K562 (cell line): Measurements from ENCODE around the gene FMNL2. TPM values are rescaled to one million over a fixed set of nuclear protein-coding genes. Genes with fewer than 3 reads are reported as not detected.

ENCODE experiments used
- BACH1 ChIP-seq: fragments of 200-800 bp; sonication (Bioruptor generic); IDR thresholded peaks from 2 replicates; pipeline ENCODE4 v1.6.1; 2016; ENCODE audit warnings: missing genetic modification characterization, missing compliant biosample characterization
- CXXC5 ChIP-seq: fragments of 250-450 bp; sonication (Bioruptor Pico); IDR thresholded peaks from 2 replicates; pipeline ENCODE4 v1.8.0; 2022; ENCODE audit warnings: inconsistent platforms, mild to moderate bottlenecking, moderate library complexity
- DIDO1 ChIP-seq: fragments of 450-650 bp; IDR thresholded peaks from 2 replicates; pipeline ENCODE4 v1.6.1; 2016; ENCODE audit warnings: low read depth, missing biosample characterization, missing genetic modification characterization
- E2F6 ChIP-seq, 2 experiments: IDR thresholded peaks; 2 replicates each; pipeline ENCODE4 v1.6.1; 2011; ENCODE audit warnings: borderline replicate concordance in 1 of 2, control low read depth in 1 of 2, low read depth in 1 of 2, low read length in 1 of 2, mild to moderate bottlenecking in 1 of 2, mixed read lengths in 1 of 2, moderate library complexity in 1 of 2; ENCODE audit not compliant: insufficient read depth in 1 of 2, insufficient read length in 1 of 2, poor library complexity in 1 of 2, severe bottlenecking in 1 of 2; ENCODE audit errors: extremely low read depth in 1 of 2
- ELK1 ChIP-seq: sonication (generic); formaldehyde crosslinking; IDR thresholded peaks from 2 replicates; pipeline ENCODE4 v1.8.1; 2022; ENCODE audit warnings: missing genetic modification reagents
- EWSR1 ChIP-seq: fragments of 450-650 bp; IDR thresholded peaks from 2 replicates; pipeline ENCODE4 v1.6.1; 2018; ENCODE audit warnings: borderline replicate concordance, mild to moderate bottlenecking, low read depth, moderate library complexity; ENCODE audit not compliant: partially characterized antibody
- FOXA1 ChIP-seq: fragments of 450-650 bp; IDR thresholded peaks from 2 replicates; pipeline ENCODE4 v1.6.1; 2016; ENCODE audit warnings: mild to moderate bottlenecking, borderline replicate concordance
- GMEB1 ChIP-seq: fragments of 250-450 bp; sonication (Bioruptor Pico); IDR thresholded peaks from 2 replicates; pipeline ENCODE4 v1.4.0; 2020; ENCODE audit warnings: mild to moderate bottlenecking
- HINFP ChIP-seq: fragments of 450-650 bp; conservative IDR thresholded peaks from 2 replicates; pipeline ENCODE4 v1.6.1; 2016; ENCODE audit warnings: missing genetic modification characterization, low read depth, mild to moderate bottlenecking, control low read depth, missing compliant biosample characterization
- KAT8 ChIP-seq: fragments of 450-650 bp; IDR thresholded peaks from 2 replicates; pipeline ENCODE4 v1.6.1; 2016; ENCODE audit warnings: low read depth, mild to moderate bottlenecking
- NR2C2 ChIP-seq, 2 experiments: fragments of 200-800 bp in 1 of 2; sonication (Bioruptor generic) in 1 of 2; sonication (generic) in 1 of 2; formaldehyde crosslinking in 1 of 2; IDR thresholded peaks; 2 replicates each; pipeline versions ENCODE4 v1.6.1 to v1.8.0; 2016 to 2022; ENCODE audit warnings: mild to moderate bottlenecking in 1 of 2, missing compliant biosample characterization in 1 of 2, missing genetic modification characterization in 1 of 2, missing genetic modification reagents in 1 of 2
- PHB ChIP-seq: fragments of 250-450 bp; sonication (Bioruptor Pico); IDR thresholded peaks from 2 replicates; pipeline ENCODE4 v1.5.0; 2021
- SAP30 ChIP-seq: fragments of 200-600 bp; sonication (generic); IDR thresholded peaks from 2 replicates; pipeline ENCODE4 v1.6.1; 2012; ENCODE audit warnings: borderline replicate concordance, low read depth, mild to moderate bottlenecking, moderate library complexity, low read length, control low read depth, inconsistent platforms; ENCODE audit not compliant: insufficient read depth, poor library complexity, severe bottlenecking
- SP1 ChIP-seq: sonication (generic); formaldehyde crosslinking; IDR thresholded peaks from 2 replicates; pipeline ENCODE4 v1.8.1; 2022; ENCODE audit warnings: mild to moderate bottlenecking, missing genetic modification reagents
- TBL1XR1 ChIP-seq, 2 experiments: IDR thresholded peaks; 2 replicates each; pipeline ENCODE4 v1.6.1; 2012; ENCODE audit warnings: improper control_type of control experiment in 2 of 2, low read length in 2 of 2, mild to moderate bottlenecking in 1 of 2
- ZNF324 ChIP-seq: fragments of 250-450 bp; sonication (Bioruptor Pico); IDR thresholded peaks from 2 replicates; pipeline ENCODE4 v1.4.0; 2020; ENCODE audit warnings: mild to moderate bottlenecking
- polyA plus RNA-seq, 8 experiments: library from polyadenylated mRNA; depleted of rRNA in 4 of 8; stranded (reverse) in 5 of 8; unstranded in 3 of 8; fragments of >200 nt; fragmentation: Nextera tagmentation in 2 of 8; fragmentation: Illumina TruSeq in 1 of 8; extraction: Ambion mirVana in 2 of 8; extraction: Trizol in 1 of 8; gene quantifications; 2 replicates each; pipeline versions ENCODE4 v1.2.1 to v1.2.3, GENCODE V29; 2011 to 2014; ENCODE audit warnings: inconsistent platforms in 1 of 8, missing spikeins in 1 of 8
- total RNA-seq, 7 experiments: library from RNA; depleted of rRNA in 6 of 7; stranded (reverse); fragments of >200 nt in 6 of 7; fragmentation: Illumina TruSeq in 2 of 7; extraction: Trizol in 2 of 7; gene quantifications; 2 replicates each; pipeline versions ENCODE4 v1.2.1 to v1.2.3, GENCODE V29; 2011 to 2021; ENCODE audit warnings: low replicate concordance in 1 of 7
- TF ChIP-seq, protein P1 (sequence below): fragments of 450-650 bp; IDR thresholded peaks from 2 replicates; pipeline ENCODE4 v1.6.1; 2016; ENCODE audit warnings: antibody characterized with exemption
- TF ChIP-seq, protein P2 (sequence below): fragments of 450-650 bp; formaldehyde crosslinking; IDR thresholded peaks from 2 replicates; pipeline ENCODE4 v1.4.0; 2022; ENCODE audit warnings: missing genetic modification characterization

The FMNL2 gene
- total and polyA plus RNA-seq, 9 of the 15 experiments (the other 6 are each of a cell fraction or from before 2014, with no cell fraction given) = 0.15 to 0.49 (median 0.24) TPM; not detected in 1

GRCh38 chr2:152594022-152594766 is 259.2 kb downstream of the FMNL2 start (continued):
- TF ChIP-seq EWSR1 (no peak), GMEB1 (CRISPR knock-in tag) (no peak), KAT8 (no peak), FOXA1 (no peak), SAP30 (no peak), CXXC5 (CRISPR knock-in tag) (peak; percentile 51), NR2C2 (CRISPR knock-in tag; IDR thresholded peaks at IDR 0.05) (no peak), NR2C2 (tag; IDR thresholded peaks at IDR 0.05) (no peak), TBL1XR1 (IDR thresholded peaks at IDR 0.05; ENCODE audit: low read length in 2 of 2) (no peak), PHB (CRISPR knock-in tag) (no peak), E2F6 (IDR thresholded peaks at IDR 0.05; ENCODE audit: borderline replicate concordance in 1 of 2, extremely low read depth in 1 of 2, insufficient read depth in 1 of 2, insufficient read length in 1 of 2, low read depth in 1 of 2, low read length in 1 of 2, poor library complexity in 1 of 2, severe bottlenecking in 1 of 2) (peak in 1 of 2 experiments; percentile 78), HINFP (tag) (no peak), DIDO1 (tag) (no peak), BACH1 (tag) (no peak), SP1 (CRISPR knock-in tag) (no peak), ELK1 (CRISPR knock-in tag) (no peak), ZNF324 (CRISPR knock-in tag) (no peak)
- TF ChIP-seq, protein P1, sequence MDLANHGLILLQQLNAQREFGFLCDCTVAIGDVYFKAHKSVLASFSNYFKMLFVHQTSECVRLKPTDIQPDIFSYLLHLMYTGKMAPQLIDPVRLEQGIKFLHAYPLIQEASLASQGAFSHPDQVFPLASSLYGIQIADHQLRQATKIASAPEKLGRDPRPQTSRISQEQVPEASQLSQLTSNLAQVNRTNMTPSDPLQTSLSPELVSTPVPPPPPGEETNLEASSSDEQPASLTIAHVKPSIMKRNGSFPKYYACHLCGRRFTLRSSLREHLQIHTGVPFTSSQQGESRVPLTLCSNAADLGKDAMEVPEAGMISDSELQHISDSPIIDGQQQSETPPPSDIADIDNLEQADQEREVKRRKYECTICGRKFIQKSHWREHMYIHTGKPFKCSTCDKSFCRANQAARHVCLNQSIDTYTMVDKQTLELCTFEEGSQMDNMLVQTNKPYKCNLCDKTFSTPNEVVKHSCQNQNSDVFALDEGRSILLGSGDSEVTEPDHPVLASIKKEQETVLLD = no peak
- TF ChIP-seq, protein P2, sequence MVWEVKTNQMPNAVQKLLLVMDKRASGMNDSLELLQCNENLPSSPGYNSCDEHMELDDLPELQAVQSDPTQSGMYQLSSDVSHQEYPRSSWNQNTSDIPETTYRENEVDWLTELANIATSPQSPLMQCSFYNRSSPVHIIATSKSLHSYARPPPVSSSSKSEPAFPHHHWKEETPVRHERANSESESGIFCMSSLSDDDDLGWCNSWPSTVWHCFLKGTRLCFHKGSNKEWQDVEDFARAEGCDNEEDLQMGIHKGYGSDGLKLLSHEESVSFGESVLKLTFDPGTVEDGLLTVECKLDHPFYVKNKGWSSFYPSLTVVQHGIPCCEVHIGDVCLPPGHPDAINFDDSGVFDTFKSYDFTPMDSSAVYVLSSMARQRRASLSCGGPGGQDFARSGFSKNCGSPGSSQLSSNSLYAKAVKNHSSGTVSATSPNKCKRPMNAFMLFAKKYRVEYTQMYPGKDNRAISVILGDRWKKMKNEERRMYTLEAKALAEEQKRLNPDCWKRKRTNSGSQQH (CRISPR knock-in tag) = no peak
